HepG2 (cell line): ENCODE data around the gene TEAD1. TPM values are rescaled to one million over a fixed set of nuclear protein-coding genes. Genes with fewer than 3 reads are reported as not detected.

Experiments used
- ATAC-seq: fragments of 200-7000 bp; cut with Tn5 transposase; 3 replicates; pipeline ENCODE4 v1.9.1; 2020; ENCODE audit warnings: mild to moderate bottlenecking, moderate library complexity
- BruUV-seq: library from RNA; stranded (reverse); fragments of 400-500 nt; replicated peaks from 2 replicates; lab custom pipeline; 2021; lab: Mats Ljungman, UMichigan
- CTCF ChIA-PET: fragments of 300-600 bp; formaldehyde crosslinking; extraction: SDS; loops from one replicate; lab custom pipeline; 2021; ENCODE audit warnings: low total read pairs, inconsistent platforms, low intra/inter-chr PET ratio; lab: Yijun Ruan, JAX
- POLR2A ChIA-PET: fragments of 350-600 bp; sonication (Branson Sonifier 250); formaldehyde crosslinking; loops from one replicate; lab custom pipeline; 2020; ENCODE audit warnings: antibody characterized with exemption, inconsistent platforms; lab: Yijun Ruan, JAX
- DNase-seq: peaks from one replicate; pipeline ENCODE4 v3.0.0-alpha.2; 2015; ENCODE audit warnings: low spot score
- FAIRE-seq: peaks from 3 replicates; lab custom pipeline; 2011; peaks lifted over from hg19 to GRCh38; lab: Jason Lieb, UNC
- H2AFZ ChIP-seq: one replicate; pipeline ENCODE4 v1.6.1; 2011; ENCODE audit warnings: low read length, inconsistent platforms
- H3K27ac ChIP-seq: fragments of 300-600 bp; 3 replicates; pipeline ENCODE4 v1.8.0; 2011; ENCODE audit warnings: mixed run types, mild to moderate bottlenecking, mixed read lengths, low read length, inconsistent platforms; ENCODE audit not compliant: insufficient read depth; ENCODE audit errors: extremely low read length
- H3K27me3 ChIP-seq, 2 experiments: fragments of 200-600 bp in 1 of 2; 2 replicates in 1 of 2; 3 replicates in 1 of 2; pipeline versions ENCODE4 v1.6.0 to v1.8.0; 2011; ENCODE audit warnings: low read length in 2 of 2, mild to moderate bottlenecking in 2 of 2, moderate library complexity in 2 of 2, inconsistent platforms in 1 of 2; ENCODE audit not compliant: insufficient read depth in 2 of 2, control insufficient read depth in 1 of 2
- H3K36me3 ChIP-seq, 2 experiments: fragments of 200-600 bp in 1 of 2; replicated peaks in 1 of 2; 2 replicates in 1 of 2; 3 replicates in 1 of 2; pipeline versions ENCODE4 v1.5.1 to v1.8.0; 2011; ENCODE audit warnings: low read length in 2 of 2, inconsistent platforms in 1 of 2; ENCODE audit not compliant: insufficient read depth in 2 of 2, control insufficient read depth in 1 of 2
- H3K4me1 ChIP-seq: 2 replicates; pipeline ENCODE4 v1.5.1; 2012; ENCODE audit warnings: low read length, inconsistent platforms; ENCODE audit not compliant: insufficient read depth
- H3K4me2 ChIP-seq: 2 replicates; pipeline ENCODE4 v1.6.0; 2011; ENCODE audit warnings: low read depth, low read length, inconsistent platforms
- H3K4me3 ChIP-seq, 3 experiments: fragments of 200-600 bp in 1 of 3; sonication (generic), shearing (Covaris generic) in 1 of 3; replicated peaks in 1 of 3; 2 replicates each; pipeline ENCODE4 v1.5.1; 2011 to 2016; ENCODE audit warnings: low read length in 3 of 3, inconsistent platforms in 2 of 3, low read depth in 2 of 3, mild to moderate bottlenecking in 2 of 3, control low read depth in 1 of 3, mixed read lengths in 1 of 3; ENCODE audit not compliant: insufficient read depth in 1 of 3
- H3K79me2 ChIP-seq: one replicate; pipeline ENCODE4 v1.6.1; 2011; ENCODE audit warnings: low read length, inconsistent platforms; ENCODE audit not compliant: insufficient read depth
- H3K9ac ChIP-seq: 2 replicates; pipeline ENCODE4 v1.6.0; 2011; ENCODE audit warnings: mild to moderate bottlenecking, low read depth, low read length, inconsistent platforms; ENCODE audit not compliant: insufficient read depth
- H3K9me3 ChIP-seq: 2 replicates; pipeline ENCODE4 v1.5.1; 2012; ENCODE audit warnings: mild to moderate bottlenecking, low read length
- H4K20me1 ChIP-seq: 2 replicates; pipeline ENCODE4 v1.6.0; 2011; ENCODE audit warnings: inconsistent platforms, mild to moderate bottlenecking, low read length, moderate library complexity; ENCODE audit not compliant: insufficient read depth
- DNMT1 ChIP-seq: sonication (generic); formaldehyde crosslinking; IDR thresholded peaks from 2 replicates; pipeline ENCODE4 v1.5.1; 2020; ENCODE audit warnings: mild to moderate bottlenecking, missing genetic modification reagents
- HNRNPUL1 ChIP-seq: fragments of 200-400 bp; formaldehyde crosslinking; IDR thresholded peaks from 2 replicates; pipeline ENCODE4 v1.6.1; 2017; ENCODE audit warnings: low read depth, mild to moderate bottlenecking, low read length, moderate library complexity
- HOXA7 ChIP-seq: sonication (generic); formaldehyde crosslinking; IDR thresholded peaks from 2 replicates; pipeline ENCODE4 v1.8.1; 2022; ENCODE audit warnings: mild to moderate bottlenecking, missing genetic modification reagents, moderate library complexity
- NFYC ChIP-seq: IDR thresholded peaks from 2 replicates; pipeline ENCODE4 v1.6.1; 2016; ENCODE audit warnings: missing genetic modification reagents, missing compliant biosample characterization
- PITX1 ChIP-seq: sonication (generic); formaldehyde crosslinking; IDR thresholded peaks from 2 replicates; pipeline ENCODE4 v1.5.1; 2020; ENCODE audit warnings: mild to moderate bottlenecking, missing genetic modification reagents
- POLR2A ChIP-seq, 2 experiments: IDR thresholded peaks; 2 replicates each; pipeline ENCODE4 v1.6.1; 2011; ENCODE audit warnings: low read depth in 2 of 2, low read length in 2 of 2, mild to moderate bottlenecking in 1 of 2, moderate library complexity in 1 of 2; ENCODE audit not compliant: insufficient read depth in 1 of 2
- RFXAP ChIP-seq: sonication (generic); formaldehyde crosslinking; IDR thresholded peaks from 2 replicates; pipeline ENCODE4 v1.4.0; 2020; ENCODE audit warnings: missing genetic modification reagents, borderline replicate concordance
- ZNF235 ChIP-seq: sonication (generic); formaldehyde crosslinking; IDR thresholded peaks from 2 replicates; pipeline ENCODE4 v1.8.1; 2023; ENCODE audit warnings: mild to moderate bottlenecking, missing genetic modification reagents, borderline replicate concordance
- ZNF292 ChIP-seq: sonication (generic); formaldehyde crosslinking; IDR thresholded peaks from 2 replicates; pipeline ENCODE4 v1.8.1; 2022; ENCODE audit warnings: mild to moderate bottlenecking, low read depth, missing genetic modification reagents, borderline replicate concordance
- ZNF34 ChIP-seq: sonication (generic); formaldehyde crosslinking; IDR thresholded peaks from 2 replicates; pipeline ENCODE4 v1.4.0; 2020; ENCODE audit warnings: mild to moderate bottlenecking, missing genetic modification reagents, borderline replicate concordance
- WGBS: methylation state at CpG from one replicate; pipeline ENCODE4 v1.1.6; 2017; ENCODE audit warnings: low lambda C conversion rate; 5-methylcytosine and 5-hydroxymethylcytosine counted together
- in situ Hi-C: cut with HindIII; loops from 2 replicates; pipeline ENCODE4 v1.10.0; 2017; ENCODE audit warnings: low pct_unique_long_range_greater_than_20kb; ENCODE audit not compliant: extremely low pct_ligation_motif_present
- intact Hi-C: fragments of 100-400 bp; cut with micrococcal nuclease; formaldehyde crosslinking; loops from one replicate; pipeline ENCODE4 v1.10.0; 2022; ENCODE audit not compliant: unreplicated experiment
- polyA plus RNA-seq, 8 experiments: library from polyadenylated mRNA; depleted of rRNA in 3 of 8; stranded (reverse) in 7 of 8; unstranded in 1 of 8; fragments of >200 nt; fragmentation: Illumina TruSeq in 4 of 8; extraction: Trizol in 4 of 8; gene quantifications; 2 replicates each; pipeline versions ENCODE4 v1.2.1 to v1.2.3, GENCODE V29; 2011 to 2016; ENCODE audit warnings: low read depth in 4 of 8, missing spikeins in 1 of 8, mixed read lengths in 1 of 8; ENCODE audit not compliant: insufficient read depth in 1 of 8
- total RNA-seq, 5 experiments: library from RNA; depleted of rRNA; stranded (reverse); fragments of >200 nt; fragmentation: Illumina TruSeq; extraction: Trizol; gene quantifications; 2 replicates each; pipeline ENCODE4 v1.2.3, GENCODE V29; 2016; ENCODE audit warnings: low read depth in 1 of 5
- TF ChIP-seq, protein P1 (sequence below): sonication (generic); formaldehyde crosslinking; IDR thresholded peaks from 2 replicates; pipeline ENCODE4 v1.4.0; 2020; ENCODE audit warnings: missing genetic modification reagents, borderline replicate concordance
- TF ChIP-seq, protein P2 (sequence below): sonication (generic); formaldehyde crosslinking; conservative IDR thresholded peaks from 2 replicates; pipeline ENCODE4 v1.8.0; 2022; ENCODE audit warnings: low read depth, missing genetic modification reagents
- TF ChIP-seq, protein P3 (sequence below): sonication (generic); formaldehyde crosslinking; IDR thresholded peaks from 2 replicates; pipeline ENCODE4 v1.4.0; 2020; ENCODE audit warnings: missing genetic modification reagents, borderline replicate concordance

TEAD1 gene
- total and polyA plus RNA-seq, 2 of the 13 experiments (the other 11 are each of a cell fraction or from before 2014, with no cell fraction given), result 20.1 to 30.5 TPM

DNA sequence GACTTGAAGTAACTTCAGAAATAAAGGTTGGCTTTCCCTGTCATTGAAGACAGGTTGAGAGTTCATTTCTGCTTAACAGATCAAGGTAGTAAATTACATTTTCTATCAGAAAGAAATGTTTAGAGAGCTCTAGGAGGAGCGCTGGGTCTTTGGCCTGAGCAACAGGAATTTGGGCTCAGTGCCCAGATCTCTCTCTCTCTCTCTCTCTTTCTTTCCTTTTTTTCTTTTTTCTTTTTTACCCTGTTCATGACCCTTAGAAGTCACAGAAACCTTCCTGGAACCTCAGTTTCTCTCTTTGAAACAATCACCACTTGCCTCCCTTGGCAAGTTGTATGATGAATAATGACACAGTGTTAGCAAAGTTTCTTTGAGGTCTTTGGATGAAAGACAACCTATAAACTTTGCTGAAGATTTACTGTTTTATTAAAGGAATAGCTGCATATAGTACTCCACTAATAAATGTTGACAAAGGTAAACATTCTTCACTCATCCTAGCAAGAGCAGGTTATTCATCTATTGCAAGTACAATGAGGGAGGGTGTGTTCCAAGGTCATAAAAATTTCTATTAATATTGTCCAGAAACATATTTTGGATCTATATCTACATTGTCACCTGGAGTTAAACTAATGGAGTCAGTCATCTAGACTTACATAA lies 299.4 kb downstream of the TEAD1 start:
- H3K4me3 ChIP-seq, result no peak overlapping the region
- H3K36me3 ChIP-seq, result no peaks in the 10 kb centered on the region
- intact Hi-C loops (no loop called here), in situ Hi-C loops (no loop called here)
- 58% methylated on average over 1 of the region's 1 CpG for WGBS
- ChIA-PET CTCF (no interaction called here), POLR2A (no interaction called here)
- H3K9me3 ChIP-seq, result no peaks in the 10 kb centered on the region
- no peak overlapping the region for H2AFZ ChIP-seq
- no peak overlapping the region for H3K4me2 ChIP-seq
- TF ChIP-seq ZNF235 (CRISPR knock-in tag), result no peak
- no peak for TF ChIP-seq ZNF292 (CRISPR knock-in tag)
- TF ChIP-seq RFXAP, result no peak
- TF ChIP-seq NFYC (CRISPR knock-in tag), result no peak
- TF ChIP-seq ZNF34 (CRISPR knock-in tag), result no peak
- TF ChIP-seq, protein P1, sequence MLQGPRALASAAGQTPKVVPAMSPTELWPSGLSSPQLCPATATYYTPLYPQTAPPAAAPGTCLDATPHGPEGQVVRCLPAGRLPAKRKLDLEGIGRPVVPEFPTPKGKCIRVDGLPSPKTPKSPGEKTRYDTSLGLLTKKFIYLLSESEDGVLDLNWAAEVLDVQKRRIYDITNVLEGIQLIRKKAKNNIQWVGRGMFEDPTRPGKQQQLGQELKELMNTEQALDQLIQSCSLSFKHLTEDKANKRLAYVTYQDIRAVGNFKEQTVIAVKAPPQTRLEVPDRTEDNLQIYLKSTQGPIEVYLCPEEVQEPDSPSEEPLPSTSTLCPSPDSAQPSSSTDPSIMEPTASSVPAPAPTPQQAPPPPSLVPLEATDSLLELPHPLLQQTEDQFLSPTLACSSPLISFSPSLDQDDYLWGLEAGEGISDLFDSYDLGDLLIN (CRISPR knock-in tag), result no peak
- no peak for TF ChIP-seq HOXA7
- TF ChIP-seq DNMT1 (CRISPR knock-in tag), result no peak
- no peak for TF ChIP-seq PITX1 (CRISPR knock-in tag)
- TF ChIP-seq HNRNPUL1, result no peak
- TF ChIP-seq, protein P2, sequence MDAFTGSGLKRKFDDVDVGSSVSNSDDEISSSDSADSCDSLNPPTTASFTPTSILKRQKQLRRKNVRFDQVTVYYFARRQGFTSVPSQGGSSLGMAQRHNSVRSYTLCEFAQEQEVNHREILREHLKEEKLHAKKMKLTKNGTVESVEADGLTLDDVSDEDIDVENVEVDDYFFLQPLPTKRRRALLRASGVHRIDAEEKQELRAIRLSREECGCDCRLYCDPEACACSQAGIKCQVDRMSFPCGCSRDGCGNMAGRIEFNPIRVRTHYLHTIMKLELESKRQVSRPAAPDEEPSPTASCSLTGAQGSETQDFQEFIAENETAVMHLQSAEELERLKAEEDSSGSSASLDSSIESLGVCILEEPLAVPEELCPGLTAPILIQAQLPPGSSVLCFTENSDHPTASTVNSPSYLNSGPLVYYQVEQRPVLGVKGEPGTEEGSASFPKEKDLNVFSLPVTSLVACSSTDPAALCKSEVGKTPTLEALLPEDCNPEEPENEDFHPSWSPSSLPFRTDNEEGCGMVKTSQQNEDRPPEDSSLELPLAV, result no peak
- no peak for TF ChIP-seq POLR2A (IDR thresholded peaks at IDR 0.05; ENCODE audit: insufficient read depth in 1 of 2, low read depth in 2 of 2, low read length in 2 of 2)
- TF ChIP-seq, protein P3, sequence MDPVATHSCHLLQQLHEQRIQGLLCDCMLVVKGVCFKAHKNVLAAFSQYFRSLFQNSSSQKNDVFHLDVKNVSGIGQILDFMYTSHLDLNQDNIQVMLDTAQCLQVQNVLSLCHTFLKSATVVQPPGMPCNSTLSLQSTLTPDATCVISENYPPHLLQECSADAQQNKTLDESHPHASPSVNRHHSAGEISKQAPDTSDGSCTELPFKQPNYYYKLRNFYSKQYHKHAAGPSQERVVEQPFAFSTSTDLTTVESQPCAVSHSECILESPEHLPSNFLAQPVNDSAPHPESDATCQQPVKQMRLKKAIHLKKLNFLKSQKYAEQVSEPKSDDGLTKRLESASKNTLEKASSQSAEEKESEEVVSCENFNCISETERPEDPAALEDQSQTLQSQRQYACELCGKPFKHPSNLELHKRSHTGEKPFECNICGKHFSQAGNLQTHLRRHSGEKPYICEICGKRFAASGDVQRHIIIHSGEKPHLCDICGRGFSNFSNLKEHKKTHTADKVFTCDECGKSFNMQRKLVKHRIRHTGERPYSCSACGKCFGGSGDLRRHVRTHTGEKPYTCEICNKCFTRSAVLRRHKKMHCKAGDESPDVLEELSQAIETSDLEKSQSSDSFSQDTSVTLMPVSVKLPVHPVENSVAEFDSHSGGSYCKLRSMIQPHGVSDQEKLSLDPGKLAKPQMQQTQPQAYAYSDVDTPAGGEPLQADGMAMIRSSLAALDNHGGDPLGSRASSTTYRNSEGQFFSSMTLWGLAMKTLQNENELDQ (CRISPR knock-in tag), result no peak
- FAIRE-seq (no peak), DNase-seq (no peak), ATAC-seq (no peak)
- H3K9ac ChIP-seq, result no peak overlapping the region
- H3K79me2 ChIP-seq, result no peaks in the 10 kb centered on the region
- H3K27ac ChIP-seq, result no peak overlapping the region
- H3K4me1 ChIP-seq, result no peaks in the 10 kb centered on the region
- H3K27me3 ChIP-seq, result no peaks in the 10 kb centered on the region
- H4K20me1 ChIP-seq, result no peaks in the 10 kb centered on the region
- BruUV-seq, result no TSS peak
